HG03520 (cell line): ENCODE data around the gene VWA2.
"Not testable (repeated sequence)": the region's sequence is repeated elsewhere in the genome, so short reads cannot be mapped to it uniquely, and the experiment has no call there.

Experiments used
- ATAC-seq: cut with Tn5 transposase; IDR thresholded peaks from one replicate; pipeline ENCODE4 v1.9.1; 2021; ENCODE audit warnings: mild to moderate bottlenecking, moderate library complexity; ENCODE audit not compliant: unreplicated experiment

VWA2 gene

DNA sequence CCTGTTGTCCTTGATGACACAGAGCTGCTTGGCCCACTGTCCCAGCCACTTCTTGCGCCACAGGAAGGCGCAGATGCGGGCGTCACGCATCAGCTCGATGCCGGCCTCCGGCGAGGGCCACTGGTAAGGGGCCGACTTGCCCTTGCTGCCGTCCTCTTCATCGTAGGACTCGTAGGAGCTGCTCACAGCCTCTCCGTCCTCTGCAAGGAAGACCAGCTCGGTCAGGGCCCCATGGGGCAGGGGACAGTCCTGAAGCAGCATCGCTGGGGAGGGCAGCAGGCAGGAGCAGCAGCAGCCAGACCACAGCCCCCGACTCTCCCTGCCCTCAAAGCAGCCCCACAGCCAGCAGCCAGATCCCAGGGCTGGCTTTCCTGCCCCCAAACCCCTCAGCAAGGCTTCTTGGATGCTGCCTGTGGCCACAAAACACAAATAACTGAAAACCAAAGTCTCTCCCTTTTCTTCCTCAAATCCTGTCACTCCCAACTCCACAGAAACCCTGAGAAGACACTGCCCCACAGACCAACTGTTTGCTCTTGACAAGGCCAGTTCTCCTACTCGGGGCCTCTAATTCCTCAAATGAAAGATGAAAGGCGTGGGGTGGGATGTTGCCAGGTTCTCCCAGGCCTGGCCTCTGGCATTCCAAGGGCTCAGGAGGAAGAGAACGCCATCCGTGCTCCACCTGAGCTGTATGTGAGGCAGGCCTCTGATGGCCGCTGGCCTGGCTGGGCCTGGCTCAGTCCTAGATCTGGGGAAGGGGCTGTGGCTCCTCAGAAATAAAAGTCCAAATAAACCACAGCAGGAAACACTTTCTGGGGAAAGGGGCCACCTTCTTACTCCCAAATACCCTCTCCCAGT lies 76.7 kb downstream of the VWA2 start:
- no peak for ATAC-seq

DNA sequence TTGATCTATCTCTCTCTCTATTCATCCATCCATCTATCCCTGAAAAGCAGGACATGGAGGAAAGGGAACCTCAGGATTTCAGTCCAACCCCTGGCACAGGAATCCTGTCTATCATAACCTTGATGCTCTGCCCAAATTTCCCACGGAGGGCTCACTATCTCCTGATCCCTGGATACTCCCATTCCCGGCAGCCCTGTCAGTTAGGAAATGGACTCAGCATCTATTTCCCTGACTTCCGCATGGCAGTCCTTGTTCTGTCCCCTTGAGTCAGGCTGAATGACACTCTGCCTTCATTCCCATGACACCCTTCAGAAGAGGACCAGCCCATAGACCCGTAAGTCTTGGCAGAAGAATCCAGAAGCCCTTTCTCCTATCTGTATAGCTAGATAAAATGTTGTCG lies 77.7 kb downstream of the VWA2 start:
- ATAC-seq = no peak

DNA sequence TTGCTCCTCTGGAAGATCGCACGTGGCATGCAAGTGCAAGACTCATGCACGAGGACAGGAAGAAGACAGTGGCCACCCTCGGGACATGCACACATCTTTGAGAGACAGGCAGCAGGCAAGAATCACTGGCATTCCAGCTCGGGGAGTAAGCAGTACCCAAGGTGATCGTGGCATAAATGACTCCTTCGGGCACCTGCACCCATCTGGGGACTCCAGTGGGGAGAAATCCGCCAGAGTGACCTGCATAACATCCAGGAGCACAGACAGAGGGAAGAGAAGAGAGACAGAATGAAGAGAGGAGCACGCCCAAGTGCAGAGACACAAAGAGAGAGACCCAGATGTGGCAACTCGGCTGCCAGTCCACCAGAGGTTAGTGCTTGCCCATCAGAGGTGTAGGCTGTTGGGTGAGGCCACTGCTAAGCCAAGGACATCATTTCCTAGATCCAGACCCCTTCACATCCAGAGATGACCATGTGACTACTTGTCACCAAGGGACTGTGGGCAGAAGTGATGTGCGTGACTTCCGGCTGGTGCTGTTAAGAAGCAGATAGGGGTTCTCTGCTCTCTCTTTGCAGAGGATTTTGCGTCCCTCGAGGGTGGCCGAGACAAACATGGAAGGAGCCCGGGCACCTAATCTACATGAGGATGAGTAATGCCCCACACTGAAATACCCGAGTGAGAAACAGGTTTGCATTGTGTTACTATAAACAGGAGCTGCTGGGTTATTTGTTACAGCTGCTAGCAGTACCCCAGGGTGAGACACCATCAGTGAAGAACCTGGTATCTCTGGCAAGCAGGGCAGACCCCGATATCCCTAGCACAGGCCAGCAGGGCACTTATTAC lies 80.6 kb downstream of the VWA2 start:
- ATAC-seq = no peak

DNA sequence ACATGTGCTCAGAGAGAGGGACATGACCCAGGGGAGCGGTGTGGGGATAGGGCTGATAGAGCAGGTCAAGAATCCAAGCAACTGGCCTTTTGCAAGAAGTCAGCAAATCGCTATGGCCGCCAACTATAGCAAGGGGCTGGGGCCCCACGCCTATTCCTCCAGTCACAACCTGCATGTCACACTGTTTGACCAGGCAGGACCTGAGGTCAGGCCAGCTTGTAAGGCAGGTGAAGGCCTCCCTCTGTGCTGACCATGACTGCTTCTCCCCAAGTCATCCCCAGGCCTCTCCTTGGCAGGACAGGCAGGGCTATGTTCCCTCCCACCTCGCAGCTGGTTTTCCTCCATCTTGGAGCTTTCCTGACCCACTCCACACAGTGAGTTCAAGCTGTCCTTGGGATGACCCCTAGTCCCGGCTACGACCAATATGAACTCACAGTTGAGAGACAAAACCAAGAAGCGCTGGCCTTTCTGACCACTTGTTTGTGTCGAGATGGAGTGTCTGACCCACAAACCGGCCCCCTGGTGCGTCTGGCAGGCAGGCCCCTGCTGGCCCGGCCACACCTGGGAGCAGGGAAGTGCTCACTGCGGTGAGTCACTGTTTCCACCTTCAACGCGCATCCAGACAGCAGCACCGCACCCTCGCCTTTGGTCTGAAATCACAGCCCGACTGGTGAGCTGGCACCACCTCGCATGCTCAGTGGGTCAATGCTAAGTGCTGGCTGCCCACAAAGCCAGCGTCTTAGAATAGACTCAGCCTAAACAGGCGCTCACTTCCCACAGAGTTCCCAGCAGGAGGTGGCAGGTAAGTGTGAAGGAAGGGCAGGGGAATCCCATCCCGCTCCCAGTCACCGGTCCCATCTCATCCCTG lies 81.4 kb downstream of the VWA2 start:
- no peak for ATAC-seq

DNA sequence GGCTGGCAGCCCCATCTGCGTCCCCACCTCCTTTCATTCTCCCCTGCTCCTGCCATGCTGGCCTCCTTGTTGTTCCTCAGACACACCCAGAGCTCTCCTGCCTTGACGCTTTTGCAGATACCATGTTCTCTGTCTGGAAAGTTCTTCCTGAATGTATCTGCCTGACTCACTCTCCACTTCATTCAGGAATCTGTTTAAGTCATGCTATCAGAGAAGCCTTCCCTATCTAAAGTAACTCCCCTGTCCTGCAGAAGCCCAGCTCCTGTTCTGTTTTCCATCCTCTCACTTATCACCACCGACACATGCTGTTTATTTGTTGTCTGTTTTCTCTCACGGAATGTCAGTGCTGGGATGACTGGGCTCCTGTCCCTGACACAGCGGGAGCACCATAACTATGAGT lies 83.3 kb downstream of the VWA2 start:
- ATAC-seq = no peak

DNA sequence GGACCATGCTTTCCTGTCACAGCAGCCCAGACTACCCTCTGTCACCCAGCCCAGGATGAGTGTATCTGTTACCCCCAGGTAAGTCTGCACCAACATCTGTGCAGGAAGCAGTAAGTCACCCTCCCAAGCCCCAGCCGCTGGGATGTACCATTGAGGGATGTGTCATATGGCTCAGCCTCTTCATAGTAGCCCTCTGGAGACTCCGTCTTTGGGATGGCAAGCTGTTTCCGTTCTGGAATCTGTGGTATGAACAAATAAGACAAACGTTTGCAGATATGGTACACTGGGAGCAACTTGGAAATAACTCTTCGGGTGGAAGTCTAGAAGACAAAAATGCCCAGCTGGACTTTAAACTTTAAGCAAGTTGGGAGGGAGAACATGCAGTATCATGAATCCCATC lies 84.0 kb downstream of the VWA2 start:
- ATAC-seq = no peak

DNA sequence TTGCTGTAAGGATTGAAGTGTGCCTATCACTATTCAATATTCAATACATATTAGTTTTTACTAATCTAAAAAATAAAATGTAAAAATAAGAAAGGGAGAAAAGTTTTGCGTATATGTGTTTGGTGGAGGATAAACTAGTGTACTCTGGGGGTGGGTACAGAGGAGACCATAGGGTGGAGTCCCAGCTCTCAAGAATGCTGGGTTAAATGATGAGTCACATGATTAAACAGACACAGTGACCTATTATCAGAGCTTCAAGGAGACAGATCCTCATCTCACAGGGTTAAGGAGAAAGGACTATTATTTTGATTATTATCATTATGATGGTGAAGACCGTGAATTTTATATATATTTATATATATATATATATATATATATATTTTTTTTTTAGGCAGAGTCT lies 87.7 kb downstream of the VWA2 start:
- no peak for ATAC-seq

DNA sequence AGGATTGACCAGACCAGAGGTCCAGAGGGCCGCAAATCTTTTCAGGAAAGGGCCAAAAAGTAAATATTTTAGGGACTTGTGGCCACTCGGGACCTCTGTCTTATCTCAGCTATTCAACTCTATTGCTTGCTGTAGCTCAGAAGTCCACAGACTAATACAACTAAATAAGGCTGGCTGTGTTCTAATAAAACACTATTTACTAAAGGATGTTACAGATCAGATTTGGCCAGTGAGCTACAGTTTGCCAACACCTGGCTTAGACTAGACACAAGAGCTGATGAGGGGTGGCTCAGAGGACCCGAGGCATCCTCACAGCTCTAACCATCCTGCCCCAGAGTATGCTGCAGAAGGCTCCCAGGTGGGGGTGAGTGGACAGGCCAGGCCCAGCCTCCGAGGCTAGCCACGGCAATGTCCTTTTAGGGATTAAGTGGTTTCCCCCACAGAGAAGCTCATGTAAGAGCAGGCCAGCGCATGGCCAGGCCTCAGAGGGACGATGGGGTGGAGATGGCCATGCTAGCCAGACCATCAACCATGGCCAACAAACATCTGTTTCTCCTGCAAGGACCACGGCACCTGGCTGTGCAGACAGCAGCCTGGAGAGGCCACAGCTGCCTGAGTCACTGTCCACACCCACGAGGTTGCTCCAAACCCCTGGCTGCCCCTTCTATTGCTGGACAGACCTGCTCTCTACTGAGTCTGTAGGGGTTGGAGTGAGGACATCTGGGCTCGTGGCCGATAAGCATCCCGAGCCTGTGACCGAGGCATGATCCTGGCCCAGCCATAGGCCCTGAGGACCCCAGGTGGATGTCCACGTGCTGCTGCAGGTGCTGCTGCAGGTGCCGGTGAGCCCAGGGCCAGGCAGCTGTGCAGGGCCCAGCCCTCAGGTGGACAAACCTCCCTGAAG lies 88.7 kb downstream of the VWA2 start:
- ATAC-seq = no peak

DNA sequence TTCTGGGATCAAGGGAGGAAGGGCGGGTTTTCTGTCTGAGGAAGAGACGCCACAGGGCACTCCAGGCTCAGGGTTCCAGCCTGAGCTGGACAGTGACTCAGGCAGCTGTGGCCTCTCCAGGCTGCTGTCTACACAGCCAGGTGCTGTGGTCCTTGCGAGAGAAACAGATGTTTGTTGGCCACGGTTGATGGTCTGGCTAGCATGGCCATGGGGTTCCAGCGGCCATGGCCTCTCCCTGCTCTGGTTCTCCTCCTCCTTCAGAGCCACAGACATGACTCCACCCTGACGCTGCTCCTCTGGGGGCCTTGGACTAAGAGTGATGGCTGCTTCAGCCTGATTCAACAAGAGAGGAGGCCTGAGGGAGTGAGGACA lies 89.4 kb downstream of the VWA2 start:
- no peak for ATAC-seq

DNA sequence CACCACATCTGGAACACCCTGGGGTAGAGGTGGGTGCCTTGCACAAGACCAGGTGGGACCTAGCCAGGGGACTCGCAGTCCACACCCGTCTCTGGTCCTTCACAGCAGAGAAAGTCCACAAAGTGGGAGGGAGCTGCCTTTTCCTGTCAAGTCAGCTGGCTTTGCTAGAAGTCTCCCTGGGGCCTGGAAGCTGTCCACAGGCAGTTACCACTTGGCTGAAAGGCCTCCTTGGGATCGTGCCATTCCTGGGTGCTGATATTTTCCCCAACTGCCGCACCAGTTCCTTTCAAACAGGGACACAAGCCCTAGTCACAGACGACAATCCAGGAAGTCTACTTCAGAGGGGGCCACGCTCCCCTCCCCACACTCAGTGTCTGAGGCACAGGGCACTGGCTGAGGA lies 89.8 kb downstream of the VWA2 start:
- no peak for ATAC-seq

DNA sequence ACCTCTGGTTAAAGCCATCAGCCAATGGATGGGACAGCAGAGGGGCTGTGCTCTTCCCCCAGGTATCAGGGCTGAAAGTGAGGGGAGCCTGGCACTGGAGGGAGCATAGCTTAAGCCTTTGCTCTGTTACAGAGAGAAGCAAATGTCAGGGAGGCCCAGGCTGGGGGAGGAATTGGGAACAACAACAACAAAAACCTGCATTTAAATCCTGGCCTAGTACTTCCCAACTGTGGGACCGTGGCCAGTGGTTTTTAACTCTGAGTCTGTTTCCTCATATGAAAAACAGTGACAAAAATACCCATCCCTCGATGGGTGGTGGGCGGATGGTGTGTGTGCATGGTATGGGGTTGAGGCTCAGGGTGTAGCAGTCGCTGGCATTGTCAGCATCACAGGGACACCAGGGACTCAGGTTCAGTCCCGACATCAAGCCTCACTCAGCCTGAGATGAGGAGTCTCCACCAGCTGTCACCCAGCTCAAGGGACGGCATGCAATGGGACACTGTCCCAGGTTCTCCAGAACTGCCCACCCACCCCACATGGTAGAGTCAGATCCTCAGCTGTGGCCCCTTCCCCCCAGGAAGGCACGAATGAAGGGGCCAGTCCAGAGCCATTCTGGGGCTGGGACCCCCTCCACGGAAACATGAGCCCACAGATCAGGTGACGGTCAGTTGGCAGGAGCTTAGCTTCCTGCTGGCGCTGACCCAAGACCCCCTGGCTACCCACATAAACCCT lies 90.7 kb downstream of the VWA2 start:
- no peak for ATAC-seq

DNA sequence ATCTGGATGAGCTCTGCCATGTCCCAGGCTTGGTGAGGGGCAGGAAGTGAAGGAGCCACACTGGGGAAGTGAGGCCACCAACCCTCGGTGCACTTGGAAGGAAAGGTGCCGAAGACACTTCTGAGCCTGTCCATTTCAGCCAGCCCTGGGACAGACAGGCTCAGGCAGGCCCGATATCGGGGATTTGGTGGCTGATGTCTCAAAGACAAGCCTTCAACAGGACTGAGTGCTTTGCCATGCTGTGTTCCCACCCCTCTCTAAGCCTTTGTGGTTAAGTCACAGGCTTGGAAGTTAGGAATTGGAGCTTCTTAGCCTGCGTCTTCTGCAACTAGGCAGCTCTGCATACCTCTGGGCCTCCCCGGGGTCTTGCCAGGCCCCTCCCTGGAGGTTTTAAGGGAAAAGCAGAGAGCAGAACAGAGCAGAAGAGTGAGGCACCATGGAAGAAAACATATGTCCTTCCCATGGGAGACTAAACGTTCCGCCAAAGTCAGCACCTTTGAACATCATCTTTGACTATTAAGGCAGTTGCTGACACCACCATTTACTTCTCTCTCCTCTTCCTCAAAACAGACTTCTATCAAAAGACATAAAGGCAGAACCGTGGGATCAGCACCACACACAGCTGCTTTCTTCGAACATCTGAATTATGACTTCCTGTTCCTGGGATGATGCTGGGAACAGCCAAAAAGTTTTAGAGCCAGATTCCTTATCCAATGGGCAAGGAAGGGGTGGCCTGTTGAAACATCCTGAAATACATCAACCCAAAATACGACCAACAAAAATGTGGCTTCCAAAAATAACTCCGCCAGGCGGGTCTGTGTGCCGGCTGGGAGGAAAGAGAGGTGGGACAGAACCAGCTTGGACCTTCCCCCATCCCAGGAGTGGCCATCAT lies 93.5 kb downstream of the VWA2 start:
- no peak for ATAC-seq

DNA sequence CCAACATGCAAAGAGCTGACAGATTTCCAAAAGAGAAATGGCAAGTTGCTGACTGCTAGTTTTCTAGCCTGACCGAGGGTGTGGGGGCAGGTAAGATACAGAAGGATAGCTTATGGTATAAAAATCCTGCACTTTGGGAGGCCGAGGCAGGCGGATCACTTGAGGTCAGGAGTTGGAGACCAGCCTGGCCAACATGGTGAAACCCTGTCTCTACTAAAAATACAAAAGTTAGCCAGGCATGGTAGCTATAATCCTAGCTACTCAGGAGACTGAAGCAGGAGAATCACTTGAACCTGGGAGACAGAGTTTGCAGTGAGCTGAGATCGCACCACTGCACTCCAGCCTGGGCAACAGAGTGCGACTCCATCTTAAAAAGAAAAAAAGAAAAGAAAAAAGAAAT lies 94.4 kb downstream of the VWA2 start:
- not testable (repeated sequence) for ATAC-seq

DNA sequence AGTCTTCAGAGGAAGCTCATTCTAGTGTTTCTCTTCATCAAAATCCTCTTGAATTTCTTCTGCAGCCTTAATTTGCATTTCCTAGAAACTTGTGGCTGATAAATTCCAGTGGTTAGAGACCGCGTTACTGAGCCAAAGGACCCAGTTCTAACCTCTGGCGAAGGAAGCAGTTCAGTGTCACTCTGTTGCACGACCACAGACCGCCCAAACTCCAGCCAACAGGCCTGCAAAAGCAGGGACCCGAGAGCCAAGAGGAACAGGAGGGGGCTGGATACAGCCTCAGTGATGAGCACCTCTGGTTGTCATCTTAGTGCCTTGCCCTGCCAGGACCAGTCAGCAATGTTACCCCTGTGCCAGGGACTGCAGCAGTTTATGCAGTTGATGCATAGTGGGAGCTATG lies 95.2 kb downstream of the VWA2 start:
- no peak for ATAC-seq

DNA sequence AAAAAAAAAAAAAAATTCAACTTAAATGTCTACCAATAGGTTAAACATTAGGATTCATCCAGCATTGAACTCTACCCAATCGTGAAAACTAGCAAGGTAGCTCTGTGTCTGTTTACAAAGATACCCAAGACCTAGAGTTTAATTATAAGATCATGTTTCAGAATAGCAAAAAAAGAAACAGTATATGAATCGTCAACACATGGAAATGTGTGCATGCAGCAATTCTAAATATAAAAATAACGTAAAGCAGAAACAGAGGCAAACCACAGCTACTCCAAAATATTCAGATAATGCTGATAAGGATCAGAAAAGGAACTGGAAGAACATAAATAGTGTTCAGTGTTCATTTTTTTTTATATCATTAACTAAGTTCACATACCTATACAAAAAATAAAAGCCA lies 96.6 kb downstream of the VWA2 start:
- no peak for ATAC-seq

DNA sequence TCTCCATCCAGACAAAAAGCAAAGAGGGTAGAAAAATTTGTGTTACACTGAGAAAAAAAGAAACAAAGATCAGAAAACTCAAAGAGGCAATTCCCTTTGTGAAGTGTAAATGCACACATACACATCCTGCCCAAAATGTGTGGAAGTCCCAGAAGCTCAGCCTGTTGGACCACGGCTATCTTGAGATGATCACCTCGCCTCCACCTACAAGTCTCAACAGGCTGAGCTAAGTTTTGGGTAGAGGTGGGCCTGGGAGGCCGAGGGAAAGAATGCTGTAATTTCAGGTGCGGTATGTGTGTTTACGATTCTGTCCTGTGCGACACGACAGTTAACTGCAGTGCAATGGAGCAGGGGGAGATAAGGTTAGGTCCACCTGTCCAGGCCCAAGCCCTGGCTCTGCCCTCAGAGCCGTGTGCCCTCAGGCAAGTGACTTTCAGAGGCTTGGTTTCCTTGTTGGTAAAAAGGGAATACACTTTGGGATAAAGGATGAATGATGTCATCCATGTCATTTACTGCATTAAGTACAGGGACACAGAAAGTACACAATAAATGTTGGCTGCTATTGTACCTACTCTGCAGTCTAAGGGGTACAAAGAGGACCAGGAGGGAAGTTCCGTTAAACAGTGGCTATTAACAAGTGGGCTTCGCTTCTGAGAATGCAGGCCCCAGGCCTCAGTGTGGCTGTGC lies 97.9 kb downstream of the VWA2 start:
- no peak for ATAC-seq

DNA sequence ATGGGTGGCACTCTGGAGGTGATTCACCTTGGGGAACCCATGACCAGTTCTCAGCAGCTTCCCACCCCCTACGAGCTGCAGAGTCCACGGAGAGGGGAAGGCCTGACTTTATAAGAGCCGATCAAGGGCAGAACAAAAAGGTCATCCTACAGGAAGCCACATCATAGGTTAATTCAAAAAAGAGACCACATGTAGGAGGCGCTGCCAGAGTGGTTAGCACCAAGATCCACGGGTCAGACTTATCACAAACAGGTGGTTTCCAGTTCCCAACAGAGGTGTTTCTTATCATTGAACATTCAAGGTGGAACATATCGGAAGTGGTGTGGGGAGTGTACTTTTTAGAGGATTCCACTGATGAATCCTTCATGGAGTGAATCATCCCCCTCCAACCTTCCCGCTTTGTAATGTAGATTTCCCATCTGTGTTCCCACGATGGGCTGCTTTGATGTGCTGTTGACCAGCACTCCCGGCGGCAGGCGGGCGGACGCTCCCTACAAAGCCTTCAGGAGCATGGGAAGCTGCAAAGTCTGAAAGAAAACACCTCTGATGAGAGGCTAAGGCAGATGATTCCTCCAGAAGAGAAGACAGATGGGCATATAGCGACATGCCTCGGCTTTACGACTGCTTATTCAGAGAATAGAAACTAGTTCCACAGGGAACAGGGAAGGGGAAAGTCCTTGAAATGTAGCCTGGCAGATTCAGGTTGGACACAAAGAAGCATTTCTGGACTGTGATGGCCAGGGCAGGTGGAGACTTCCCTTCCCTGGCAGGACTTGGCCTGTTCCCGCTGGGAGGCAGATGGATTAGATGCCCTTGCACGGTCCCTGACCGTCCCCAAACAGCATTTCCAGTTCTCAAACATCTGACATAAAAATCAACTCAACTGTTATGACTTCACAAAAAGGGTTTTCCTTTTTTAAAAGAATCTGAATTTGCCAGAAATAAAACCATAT lies 98.7 kb downstream of the VWA2 start:
- no peak for ATAC-seq
